Loucy (cell line): ENCODE results near the gene RESP18.

Experiments
- H2AFZ ChIP-seq: fragments of 200-600 bp; sonication (generic); 2 replicates; pipeline ENCODE4 v1.6.0; 2016; ENCODE audit warnings: antibody characterized with exemption, mild to moderate bottlenecking, low read length, moderate library complexity
- H3F3A ChIP-seq: fragments of 200-600 bp; 2 replicates; pipeline ENCODE4 v1.6.0; 2016; ENCODE audit warnings: antibody characterized with exemption, low read depth, mild to moderate bottlenecking
- H3K27me3 ChIP-seq: fragments of 200-600 bp; sonication (generic); 2 replicates; pipeline ENCODE4 v1.6.1; 2014; ENCODE audit warnings: low read length, mild to moderate bottlenecking; ENCODE audit not compliant: insufficient read depth, poor library complexity, severe bottlenecking
- H3K36me3 ChIP-seq: fragments of 200-600 bp; sonication (generic); 2 replicates; pipeline ENCODE4 v1.6.1; 2016; ENCODE audit warnings: low read length; ENCODE audit not compliant: insufficient read depth
- H3K4me1 ChIP-seq: fragments of 200-600 bp; sonication (generic); 2 replicates; pipeline ENCODE4 v1.5.1; 2014; ENCODE audit warnings: low read length, mild to moderate bottlenecking; ENCODE audit not compliant: insufficient read depth, poor library complexity, severe bottlenecking
- H3K4me2 ChIP-seq: fragments of 200-600 bp; sonication (generic); 2 replicates; pipeline ENCODE4 v1.6.0; 2014; ENCODE audit warnings: antibody characterized with exemption, low read length, low read depth, mild to moderate bottlenecking; ENCODE audit not compliant: poor library complexity, severe bottlenecking
- H3K4me3 ChIP-seq: fragments of 200-600 bp; sonication (generic); 2 replicates; pipeline ENCODE4 v1.5.1; 2014; ENCODE audit warnings: low read length, mild to moderate bottlenecking, mixed read lengths; ENCODE audit not compliant: poor library complexity, severe bottlenecking
- H3K79me2 ChIP-seq: fragments of 200-600 bp; sonication (generic); 2 replicates; pipeline ENCODE4 v1.6.1; 2014; ENCODE audit warnings: low read length; ENCODE audit not compliant: insufficient read depth
- H3K9ac ChIP-seq: fragments of 200-600 bp; sonication (generic); 2 replicates; pipeline ENCODE4 v1.6.0; 2014; ENCODE audit warnings: mild to moderate bottlenecking, low read depth, low read length, moderate library complexity; ENCODE audit not compliant: poor library complexity, severe bottlenecking
- H3K9me2 ChIP-seq: fragments of 200-600 bp; sonication (generic); replicated peaks from 2 replicates; pipeline ENCODE4 v1.6.1; 2016; ENCODE audit warnings: low read depth, low read length, mixed read lengths
- H3K9me3 ChIP-seq: fragments of 200-600 bp; sonication (generic); 2 replicates; pipeline ENCODE4 v1.6.1; 2014; ENCODE audit warnings: mild to moderate bottlenecking, antibody characterized with exemption, low read length, low read depth; ENCODE audit not compliant: insufficient read depth
- H4K20me1 ChIP-seq: fragments of 200-600 bp; sonication (generic); 2 replicates; pipeline ENCODE4 v1.6.0; 2014; ENCODE audit warnings: antibody characterized with exemption, low read length, mild to moderate bottlenecking; ENCODE audit not compliant: insufficient read depth, poor library complexity, severe bottlenecking
- EZH2phosphoT487 ChIP-seq: fragments of 200-600 bp; IDR thresholded peaks from 2 replicates; pipeline ENCODE4 v1.6.1; 2018; ENCODE audit warnings: antibody characterized with exemption, mild to moderate bottlenecking, moderate library complexity, borderline replicate concordance
- TF ChIP-seq, protein P1 (sequence below): fragments of 200-600 bp; sonication (generic); conservative IDR thresholded peaks from 2 replicates; pipeline ENCODE4 v1.5.1; 2014; ENCODE audit warnings: mild to moderate bottlenecking, antibody characterized with exemption, low read length

Gene RESP18

DNA sequence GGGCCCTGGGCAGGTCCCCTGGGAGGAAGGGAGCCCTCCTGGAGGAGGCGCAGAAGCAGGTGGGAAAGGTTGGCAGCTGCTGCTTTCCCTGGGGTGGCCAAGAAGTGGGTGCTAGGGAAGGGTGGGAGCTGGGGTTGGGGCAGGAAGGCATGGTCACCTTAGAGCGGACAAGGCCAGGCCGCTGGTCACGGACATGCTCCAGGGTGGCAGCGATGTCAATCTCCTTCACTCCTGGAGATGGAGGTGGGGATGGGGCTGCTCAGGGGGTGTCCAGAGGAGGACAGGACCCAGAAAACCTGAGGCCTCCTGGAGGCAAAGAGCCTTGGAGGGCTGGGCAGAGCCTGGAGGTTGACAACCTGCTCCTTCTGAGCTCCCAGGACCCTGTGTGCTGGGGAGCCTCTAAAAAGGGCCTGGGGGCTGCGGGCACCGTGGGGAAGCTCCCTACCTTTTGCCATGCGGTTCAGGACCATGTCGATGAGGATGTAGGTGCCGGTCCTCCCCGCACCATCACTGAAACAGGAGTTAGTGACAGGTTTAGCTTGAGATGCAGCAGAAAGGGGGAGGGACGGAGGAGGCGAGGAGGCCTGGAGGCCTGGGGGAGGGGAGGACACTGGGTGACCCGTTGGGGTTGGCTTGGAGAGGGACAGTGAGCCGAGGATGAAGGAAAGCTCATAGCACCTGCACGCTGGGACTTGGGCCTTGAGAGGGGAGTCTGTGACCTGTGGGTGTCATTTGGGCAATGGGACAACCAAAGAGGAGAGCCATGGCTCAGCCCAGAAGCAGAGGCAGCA is 42.0 kb downstream of the RESP18 start:
- Histone ChIP-seq H3K9me2 (no peaks in the 10 kb centered on the region), H3F3A (no peaks in the 10 kb centered on the region), H4K20me1 (no peaks in the 10 kb centered on the region), H3K4me3 (no peak overlapping the region), H3K27me3 (no peaks in the 10 kb centered on the region), H3K4me2 (no peak overlapping the region), H2AFZ (no peak overlapping the region), H3K36me3 (no peaks in the 10 kb centered on the region), H3K79me2 (no peaks in the 10 kb centered on the region), H3K4me1 (peaks cover 17% of the 10 kb centered on the region), H3K9me3 (no peaks in the 10 kb centered on the region), H3K9ac (no peak overlapping the region)
- no peak for TF ChIP-seq EZH2phosphoT487
- TF ChIP-seq, protein P1, sequence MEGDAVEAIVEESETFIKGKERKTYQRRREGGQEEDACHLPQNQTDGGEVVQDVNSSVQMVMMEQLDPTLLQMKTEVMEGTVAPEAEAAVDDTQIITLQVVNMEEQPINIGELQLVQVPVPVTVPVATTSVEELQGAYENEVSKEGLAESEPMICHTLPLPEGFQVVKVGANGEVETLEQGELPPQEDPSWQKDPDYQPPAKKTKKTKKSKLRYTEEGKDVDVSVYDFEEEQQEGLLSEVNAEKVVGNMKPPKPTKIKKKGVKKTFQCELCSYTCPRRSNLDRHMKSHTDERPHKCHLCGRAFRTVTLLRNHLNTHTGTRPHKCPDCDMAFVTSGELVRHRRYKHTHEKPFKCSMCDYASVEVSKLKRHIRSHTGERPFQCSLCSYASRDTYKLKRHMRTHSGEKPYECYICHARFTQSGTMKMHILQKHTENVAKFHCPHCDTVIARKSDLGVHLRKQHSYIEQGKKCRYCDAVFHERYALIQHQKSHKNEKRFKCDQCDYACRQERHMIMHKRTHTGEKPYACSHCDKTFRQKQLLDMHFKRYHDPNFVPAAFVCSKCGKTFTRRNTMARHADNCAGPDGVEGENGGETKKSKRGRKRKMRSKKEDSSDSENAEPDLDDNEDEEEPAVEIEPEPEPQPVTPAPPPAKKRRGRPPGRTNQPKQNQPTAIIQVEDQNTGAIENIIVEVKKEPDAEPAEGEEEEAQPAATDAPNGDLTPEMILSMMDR, result no peak

DNA sequence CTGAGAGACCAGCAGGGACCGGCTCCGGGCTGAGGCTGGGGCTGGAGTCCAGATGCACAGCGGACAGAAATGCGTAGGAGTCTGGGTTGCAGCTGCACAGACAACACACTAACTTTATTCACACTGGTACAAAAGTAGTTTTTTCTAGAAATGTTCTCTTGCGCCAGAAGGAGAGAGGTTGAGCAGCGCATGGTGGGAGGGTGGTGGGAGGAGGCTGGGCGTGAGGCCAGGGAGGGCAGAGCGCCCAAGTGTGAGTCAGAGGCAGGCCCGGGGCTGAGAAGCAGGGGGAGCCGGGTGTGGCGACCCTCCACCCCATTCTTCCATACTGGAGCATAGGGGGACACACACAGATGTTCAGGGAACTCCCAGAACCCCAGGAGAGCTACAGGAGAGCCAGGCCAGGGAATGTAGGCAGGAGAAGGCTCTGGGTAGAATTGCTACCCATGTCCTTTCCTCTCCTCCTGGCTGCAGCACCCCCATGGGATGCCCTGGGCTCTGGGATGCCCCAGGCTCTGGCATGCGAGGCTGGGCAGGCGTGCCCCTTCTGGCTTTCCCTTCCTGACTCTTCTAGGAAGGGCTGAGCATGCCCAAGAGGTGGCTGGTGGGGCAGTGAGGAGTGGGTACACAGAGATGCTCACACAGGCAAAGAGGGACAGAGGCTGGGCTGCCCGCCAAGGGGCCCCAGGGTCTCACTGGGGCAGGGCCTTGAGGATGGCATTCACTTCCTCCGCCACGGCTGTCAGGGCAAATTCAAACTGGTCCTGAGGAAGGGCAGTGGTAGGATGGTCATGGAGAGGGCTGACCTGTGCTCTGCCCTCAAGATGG is 42.8 kb downstream of the RESP18 start:
- no peaks in the 10 kb centered on the region for H3K79me2 ChIP-seq
- H3K36me3 ChIP-seq, result no peaks in the 10 kb centered on the region; the same call in 1 of the 2 replicates
- no peaks in the 10 kb centered on the region for H3K27me3 ChIP-seq
- H3K9me2 ChIP-seq, result no peaks in the 10 kb centered on the region
- H3K4me1 ChIP-seq, result peaks cover 12% of the 10 kb centered on the region
- H2AFZ ChIP-seq, result no peak overlapping the region
- no peak overlapping the region for H3K4me2 ChIP-seq
- no peaks in the 10 kb centered on the region for H4K20me1 ChIP-seq
- H3K9ac ChIP-seq, result no peak overlapping the region
- H3F3A ChIP-seq, result no peaks in the 10 kb centered on the region
- no peak overlapping the region for H3K4me3 ChIP-seq
- no peak for TF ChIP-seq EZH2phosphoT487
- TF ChIP-seq, protein P1, result no peak
- H3K9me3 ChIP-seq, result no peaks in the 10 kb centered on the region

DNA sequence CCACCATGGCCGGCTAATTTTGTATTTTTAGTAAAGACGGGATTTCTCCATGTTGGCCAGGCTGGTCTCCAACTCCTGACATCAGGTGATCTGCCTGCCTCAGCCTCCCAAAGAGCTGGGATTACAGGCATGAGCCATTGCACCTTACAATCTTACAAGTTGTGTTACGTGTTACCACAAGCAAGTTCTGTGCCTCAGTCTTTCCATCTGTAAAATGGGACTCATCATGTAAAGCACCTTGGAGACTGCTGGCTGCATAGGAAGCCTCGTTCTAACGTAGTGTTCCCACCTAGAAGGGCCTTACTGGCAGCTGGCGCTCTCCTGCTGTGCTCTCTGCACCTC is 43.4 kb downstream of the RESP18 start:
- H3K4me3 ChIP-seq, result no peak overlapping the region
- no peak overlapping the region for H3K4me2 ChIP-seq
- H3K9me2 ChIP-seq, result no peaks in the 10 kb centered on the region
- no peaks in the 10 kb centered on the region for H3K27me3 ChIP-seq
- H3K4me1 ChIP-seq, result peaks cover 9% of the 10 kb centered on the region
- no peaks in the 10 kb centered on the region for H3K79me2 ChIP-seq
- no peak overlapping the region for H3K9ac ChIP-seq
- H3K9me3 ChIP-seq, result no peaks in the 10 kb centered on the region
- H3F3A ChIP-seq, result no peaks in the 10 kb centered on the region
- no peaks in the 10 kb centered on the region; the same call in 1 of the 2 replicates for H3K36me3 ChIP-seq
- H2AFZ ChIP-seq, result no peak overlapping the region
- TF ChIP-seq, protein P1, result no peak
- no peak for TF ChIP-seq EZH2phosphoT487
- no peaks in the 10 kb centered on the region for H4K20me1 ChIP-seq
